ENCODE measurements around the gene PLCG1.
"Not testable (repeated sequence)": the region's sequence is repeated elsewhere in the genome, so short reads cannot be mapped to it uniquely, and the experiment has no call there.

Gene PLCG1

DNA sequence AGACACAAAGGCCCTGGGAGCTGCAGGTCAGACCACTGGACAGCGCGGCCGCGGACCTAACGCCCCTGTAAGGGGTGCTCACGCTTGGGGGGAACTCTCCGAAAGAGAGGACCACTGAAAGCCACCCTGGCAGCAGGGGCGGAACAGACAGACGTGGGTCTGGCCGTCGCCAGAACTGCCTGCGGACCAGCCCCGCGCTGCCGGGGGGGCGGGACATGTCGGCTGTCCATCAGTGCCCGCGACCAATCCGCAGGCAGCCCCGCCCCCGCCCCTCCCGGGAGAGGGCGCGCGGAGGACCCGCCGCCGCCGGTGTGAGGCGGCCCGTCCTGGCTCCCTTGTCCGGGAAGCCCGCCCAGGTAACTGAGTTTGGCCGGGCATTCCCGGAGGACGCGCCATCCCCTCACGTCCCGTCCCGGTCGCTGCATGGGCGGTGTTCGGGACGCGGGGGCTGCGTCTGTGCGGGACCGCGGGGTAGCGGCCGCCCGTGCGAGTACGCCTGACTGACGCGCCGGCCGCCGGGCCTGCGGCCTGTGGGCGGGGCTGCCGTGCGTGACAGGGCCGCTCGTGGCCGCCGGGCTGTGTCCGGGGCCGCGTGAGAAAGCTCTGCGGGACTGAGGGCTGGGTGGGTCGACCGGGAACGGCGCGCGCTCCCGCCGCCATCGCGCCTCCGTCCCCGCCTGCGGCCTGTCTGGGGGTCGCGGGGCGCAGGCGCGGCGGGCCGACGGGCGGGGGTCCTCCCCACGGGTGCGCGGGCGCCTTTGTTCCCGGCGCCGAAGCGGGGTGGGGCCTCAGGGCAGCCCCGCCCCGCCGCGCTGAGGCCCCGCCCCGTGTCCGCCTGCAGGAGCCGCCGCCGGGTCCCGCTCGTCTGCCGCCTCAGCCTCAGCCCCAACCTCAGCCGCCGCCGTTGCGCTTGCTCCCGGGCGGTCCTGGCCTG, at the start of gene PLCG1:
Gene PLCG1 (plus strand): TSS at position 864 of the 934 bp plus-strand sequence. CDS start 99 bp downstream, outside the sequence.
- peak; percentile 62 for DNase-seq

- DNase-seq = no peak
Observed at GRCh38 chr20:41087777-41088176, 49.6 kb upstream of the PLCG1 start.

GRCh38 chr20:41089555-41089954, 47.8 kb upstream of the PLCG1 start:
- no peak for DNase-seq

DNA sequence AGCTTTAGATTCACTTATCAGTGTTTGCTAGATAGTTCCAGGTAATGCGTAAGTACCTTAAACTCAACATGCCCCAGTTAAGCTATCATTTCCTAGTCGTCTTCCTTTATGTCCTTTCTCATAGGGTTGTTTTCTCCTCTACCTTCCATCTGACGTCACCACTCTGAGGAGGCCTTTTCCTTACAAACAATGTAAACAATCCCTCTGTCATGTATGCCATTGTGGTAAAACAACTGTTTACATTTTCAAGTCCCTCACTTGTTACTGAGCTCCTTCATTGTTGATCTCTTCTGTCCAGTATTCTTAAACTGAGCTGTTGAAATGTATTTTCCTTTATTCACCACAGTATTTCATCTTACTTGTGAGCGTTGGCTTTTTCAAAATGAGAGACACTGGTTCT, 45.4 kb upstream of the PLCG1 start:
- no peak for DNase-seq

GRCh38 chr20:41094353-41095055, 42.8 kb upstream of the PLCG1 start:
- no peak for DNase-seq

DNA sequence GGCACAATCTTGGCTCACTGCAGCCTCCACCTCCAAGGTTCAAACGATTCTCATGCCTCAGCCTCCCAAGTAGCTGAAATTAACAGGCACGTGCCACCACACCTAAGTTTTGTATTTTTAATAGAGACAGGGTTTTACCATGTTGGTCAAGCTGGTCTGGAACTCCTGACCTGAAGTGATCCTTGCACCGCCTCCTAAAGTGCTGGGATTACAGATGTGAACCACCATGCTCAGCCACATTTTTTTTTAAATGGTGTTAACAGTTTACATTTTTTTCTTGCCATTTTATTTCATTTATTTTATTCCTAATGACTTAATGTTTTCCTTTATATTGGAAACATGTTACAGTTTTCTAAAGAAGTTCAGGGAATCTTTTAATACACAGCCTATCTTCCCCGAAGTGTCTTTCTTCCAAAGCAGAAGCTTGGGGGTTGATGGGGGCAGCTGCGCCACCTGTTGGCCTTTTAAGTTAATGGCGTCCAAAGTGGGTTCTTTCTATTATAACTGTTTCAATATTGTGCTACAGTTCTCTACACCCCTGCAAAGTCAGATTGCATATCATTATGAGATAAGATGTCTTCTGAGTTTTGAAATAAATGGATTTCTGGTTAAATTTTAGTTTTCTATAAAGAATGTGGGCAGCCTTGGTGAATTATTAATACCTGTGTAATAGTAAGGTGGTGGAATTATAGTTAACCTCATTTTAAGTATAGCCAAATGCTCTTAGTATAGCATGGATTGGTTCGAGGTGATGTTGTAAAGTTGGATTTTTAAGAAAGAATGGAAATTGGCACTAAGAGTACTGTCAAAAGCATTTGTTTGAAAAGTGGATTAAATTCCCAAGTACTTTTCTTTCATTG, 42.0 kb upstream of the PLCG1 start:
- no peak for DNase-seq

DNA sequence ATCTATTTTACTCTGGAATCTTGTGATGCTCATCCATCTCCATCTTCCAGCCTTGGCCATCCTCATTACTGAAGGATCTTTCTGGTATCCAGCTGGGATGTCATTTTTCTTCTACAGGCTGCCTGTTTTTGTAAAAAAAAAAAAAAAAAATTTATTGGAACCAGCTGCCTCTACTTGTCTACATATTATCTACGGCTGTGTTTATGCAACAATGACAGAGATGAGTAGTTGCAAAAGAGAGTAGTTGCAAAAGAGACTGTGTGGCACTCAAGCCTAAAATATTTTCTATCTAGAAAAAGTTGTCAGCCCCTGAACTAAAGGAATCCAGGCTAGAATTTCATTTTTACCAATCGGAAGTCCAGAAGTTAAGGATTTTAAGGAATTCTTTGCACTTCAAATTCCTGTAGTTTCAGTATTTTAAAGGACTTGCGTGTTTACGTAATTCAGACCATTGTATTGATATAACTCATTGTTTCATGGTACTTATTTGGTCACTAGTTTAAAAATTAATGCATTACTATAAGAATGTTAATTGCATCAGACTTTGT, 38.6 kb upstream of the PLCG1 start:
- no peak for DNase-seq

DNA sequence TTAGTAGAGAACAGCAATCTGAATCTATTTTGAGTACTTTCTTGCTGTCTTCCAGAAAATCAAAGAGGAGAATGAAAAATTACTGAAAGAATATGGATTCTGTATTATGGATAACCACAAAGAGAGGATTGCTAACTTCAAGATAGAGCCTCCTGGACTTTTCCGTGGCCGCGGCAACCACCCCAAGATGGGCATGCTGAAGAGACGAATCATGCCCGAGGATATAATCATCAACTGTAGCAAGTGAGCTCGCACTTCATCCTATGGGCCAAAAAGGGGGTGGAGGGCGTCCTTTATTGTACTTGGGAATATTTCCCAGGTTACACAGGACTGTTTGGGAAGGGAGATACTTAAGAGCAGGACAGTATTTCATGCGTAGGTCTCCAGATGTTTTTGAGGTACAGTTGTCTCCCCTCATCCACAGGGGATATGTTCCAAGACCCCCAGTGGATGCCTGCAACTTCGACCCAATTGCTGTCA, 37.3 kb upstream of the PLCG1 start:
- DNase-seq = no peak

DNA sequence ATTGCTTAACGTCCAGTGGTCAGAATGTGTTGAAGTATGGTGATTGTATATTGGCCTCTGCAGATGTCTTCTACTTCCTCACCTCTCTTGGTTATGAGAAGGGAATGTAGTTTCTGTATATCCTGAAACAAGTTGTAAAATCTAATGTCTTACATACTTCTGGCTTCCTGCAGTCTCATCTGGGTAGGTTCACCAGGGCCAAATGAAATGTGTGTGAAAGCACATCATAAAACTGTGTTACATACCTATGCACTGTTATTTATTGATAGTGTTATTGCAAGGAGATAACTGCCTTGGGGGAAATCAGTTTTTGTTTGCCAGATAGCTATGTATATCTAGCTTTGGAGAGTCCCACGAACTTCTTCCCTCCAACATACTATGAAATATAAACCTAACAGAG, 35.7 kb upstream of the PLCG1 start:
- DNase-seq = no peak

DNA sequence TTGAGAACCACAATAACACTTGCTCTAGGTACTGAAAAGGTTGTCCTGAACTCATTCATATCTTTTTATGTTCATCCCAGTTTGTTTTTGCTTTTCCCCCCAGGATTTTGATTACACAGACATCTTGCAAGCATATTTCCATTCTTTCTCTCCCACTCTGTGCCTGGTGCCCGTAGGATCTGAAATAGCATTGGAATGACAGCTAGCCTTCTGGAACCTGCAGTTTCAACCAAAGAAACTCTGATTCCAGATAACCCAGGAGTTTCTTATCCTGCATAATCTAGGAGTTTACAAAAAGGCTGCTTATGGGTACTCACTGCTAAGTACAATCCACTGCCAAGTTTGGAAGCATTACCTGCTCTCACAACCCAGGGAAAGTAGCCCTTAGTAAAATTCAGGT, 28.8 kb upstream of the PLCG1 start:
- DNase-seq = no peak

DNA sequence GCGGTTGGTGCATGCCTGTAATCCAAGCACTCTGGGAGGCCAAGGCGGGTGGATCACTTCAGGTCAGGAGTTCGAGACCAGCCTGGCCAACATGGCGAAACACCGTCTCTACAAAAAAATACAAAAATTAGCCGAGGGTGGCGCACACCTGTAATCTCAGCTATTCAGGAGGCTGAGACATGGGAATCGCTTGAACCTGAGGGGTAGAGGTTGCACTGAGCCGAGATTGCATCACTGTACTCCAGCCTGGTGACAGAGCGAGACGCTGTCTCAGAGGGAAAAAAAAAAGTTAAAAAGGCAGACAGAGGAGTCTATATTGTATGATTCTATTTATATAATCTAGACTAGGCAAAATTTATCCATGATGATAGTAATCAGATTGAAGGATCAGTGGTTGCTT, 27.3 kb upstream of the PLCG1 start:
- no peak for DNase-seq

DNA sequence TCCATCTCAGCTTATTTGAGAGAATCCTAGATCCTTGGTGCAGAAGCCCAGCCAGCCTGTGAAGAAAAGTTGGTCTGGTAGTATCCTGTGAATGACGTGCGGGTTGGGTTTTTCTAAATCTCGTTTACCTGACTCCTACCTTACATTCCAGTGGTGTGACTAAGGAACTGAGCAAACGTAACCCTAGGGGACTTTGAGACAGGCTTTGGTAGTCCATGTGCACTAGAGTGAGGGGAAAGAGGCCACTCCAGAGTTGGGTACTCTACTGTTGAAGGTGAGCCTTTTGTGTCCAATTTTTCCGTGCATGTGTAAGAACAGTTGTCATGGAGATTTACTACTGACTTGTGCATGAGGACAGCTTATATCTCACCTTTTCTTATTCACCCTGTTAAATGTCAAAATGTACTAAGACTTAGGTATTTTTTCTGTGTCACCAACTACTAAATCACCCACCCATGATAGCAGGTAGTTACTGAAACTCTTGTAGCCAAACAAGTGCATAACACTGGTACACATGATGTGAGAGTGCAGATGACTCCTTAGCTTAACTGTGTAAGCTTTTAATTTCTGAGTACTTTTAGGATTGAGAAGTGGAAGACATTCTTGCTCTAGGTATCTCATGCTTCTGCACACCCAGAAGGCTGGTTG, 26.3 kb upstream of the PLCG1 start:
- no peak for DNase-seq

DNA sequence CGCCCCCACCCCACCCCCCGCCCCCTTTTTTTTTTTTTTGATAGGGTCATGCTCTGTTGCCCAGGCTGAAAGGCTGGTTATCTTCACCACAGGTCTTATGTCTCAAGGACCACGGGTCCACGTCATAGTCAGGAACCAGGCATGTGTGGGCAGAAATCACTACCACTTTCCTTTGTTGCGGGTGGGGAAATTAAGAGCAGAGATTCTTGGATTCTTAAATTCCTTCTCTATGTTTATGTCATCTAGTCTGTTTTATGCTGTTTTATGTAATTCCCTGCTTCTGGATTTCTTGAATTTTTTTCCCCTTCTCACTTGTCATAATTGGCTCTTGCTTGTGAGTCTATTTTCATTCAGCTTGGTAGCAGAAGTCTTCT, 25.8 kb upstream of the PLCG1 start:
- no peak for DNase-seq

DNA sequence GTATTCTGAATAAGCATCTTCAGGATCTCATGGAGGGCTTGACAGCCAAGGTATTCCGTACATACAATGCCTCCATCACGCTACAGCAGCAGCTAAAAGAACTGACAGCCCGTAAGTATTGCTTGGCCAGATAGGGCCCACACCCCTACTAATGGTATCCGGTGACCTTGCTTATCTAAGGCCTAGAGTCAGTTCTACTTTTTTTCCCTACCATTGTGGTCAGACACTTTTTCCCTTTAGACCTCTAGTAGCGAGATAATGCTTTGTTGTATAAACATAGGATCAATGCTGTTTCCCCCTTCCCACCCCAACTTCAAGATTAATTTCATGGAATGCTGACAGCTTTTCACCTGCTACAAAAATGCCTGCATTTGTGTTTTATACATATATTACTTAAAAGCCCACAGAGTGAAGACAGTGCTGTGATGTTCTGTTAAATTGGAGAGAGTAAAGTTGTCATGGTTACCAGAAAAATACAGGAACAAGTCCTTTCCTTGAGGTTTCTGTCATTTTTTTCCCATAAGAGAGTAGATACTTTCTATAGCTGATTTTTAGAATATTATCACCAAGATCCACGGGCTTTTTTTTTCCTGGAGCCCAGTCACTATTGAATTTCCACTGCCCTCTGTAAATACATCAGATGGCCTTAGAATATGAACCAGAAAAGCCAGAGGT, 20.9 kb upstream of the PLCG1 start:
- DNase-seq = no peak

DNA sequence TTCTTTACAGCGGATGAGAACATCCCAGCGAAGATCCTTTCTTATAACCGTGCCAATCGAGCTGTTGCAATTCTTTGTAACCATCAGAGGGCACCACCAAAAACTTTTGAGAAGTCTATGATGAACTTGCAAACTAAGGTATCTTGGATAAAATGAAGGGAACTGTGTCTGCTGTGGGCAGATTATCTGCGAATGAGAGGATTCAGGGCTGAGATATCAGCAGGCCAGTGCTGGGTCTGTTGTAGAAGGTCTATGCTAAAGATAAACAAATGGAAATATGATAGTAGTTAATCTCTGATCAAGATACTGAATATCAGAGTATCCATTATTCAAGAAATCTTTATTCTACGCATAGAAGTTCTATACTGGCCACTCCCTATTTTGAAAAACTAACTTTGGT, 19.2 kb upstream of the PLCG1 start:
- not testable (repeated sequence) for DNase-seq

DNA sequence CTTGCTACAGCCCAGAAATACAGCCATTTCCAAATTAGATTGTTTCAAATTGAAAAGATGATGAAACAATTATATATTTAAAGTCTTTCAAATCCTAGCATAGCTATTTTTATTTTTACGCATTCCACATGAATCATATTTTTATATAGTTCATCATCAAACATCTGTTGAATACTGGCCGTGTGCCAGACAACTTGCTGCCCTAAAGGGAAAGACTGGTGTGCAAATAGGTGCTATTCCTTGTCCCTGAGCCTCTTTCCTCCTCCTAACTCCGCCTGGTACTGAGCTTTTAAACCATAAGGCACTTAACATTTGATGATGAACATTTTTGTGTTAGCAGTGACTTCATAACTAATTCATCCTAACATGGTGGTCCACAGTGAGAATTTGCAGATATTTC, 18.7 kb upstream of the PLCG1 start:
- no peak for DNase-seq

- DNase-seq = no peak
Observed at GRCh38 chr20:41119614-41120561, 17.5 kb upstream of the PLCG1 start.

DNA sequence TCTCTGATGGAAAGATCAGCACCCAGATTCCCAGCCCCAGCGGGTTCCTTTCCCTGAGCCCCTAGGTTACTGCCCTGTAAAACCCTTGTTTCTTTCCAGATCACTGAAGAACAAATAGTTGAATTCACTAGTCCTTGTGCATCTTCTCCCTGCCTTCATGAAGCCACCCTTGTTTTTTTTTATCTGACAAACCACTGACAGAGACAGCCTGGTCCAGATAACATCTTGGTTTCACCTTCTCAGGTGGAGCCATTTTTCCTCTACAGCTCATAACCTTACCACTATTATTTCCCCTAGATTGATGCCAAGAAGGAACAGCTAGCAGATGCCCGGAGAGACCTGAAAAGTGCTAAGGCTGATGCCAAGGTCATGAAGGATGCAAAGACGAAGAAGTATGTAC, 15.9 kb upstream of the PLCG1 start:
- no peak for DNase-seq

DNA sequence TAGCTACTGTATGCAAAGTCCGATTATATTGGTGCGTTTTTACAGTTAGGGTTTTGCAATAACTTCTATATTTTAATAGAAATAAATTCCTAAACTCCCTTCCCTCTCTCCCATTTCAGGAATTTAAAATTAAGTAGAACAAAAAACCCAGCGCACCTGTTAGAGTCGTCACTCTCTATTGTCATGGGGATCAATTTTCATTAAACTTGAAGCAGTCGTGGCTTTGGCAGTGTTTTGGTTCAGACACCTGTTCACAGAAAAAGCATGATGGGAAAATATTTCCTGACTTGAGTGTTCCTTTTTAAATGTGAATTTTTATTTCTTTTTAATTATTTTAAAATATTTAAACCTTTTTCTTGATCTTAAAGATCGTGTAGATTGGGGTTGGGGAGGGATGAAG, 13.7 kb upstream of the PLCG1 start:
- no peak for DNase-seq

- DNase-seq = no peak
Observed at GRCh38 chr20:41124451-41125094, 12.8 kb upstream of the PLCG1 start.

All from NCI-H1048 (cell line).